HG03280 (cell line): ENCODE data around the gene ZNF593OS.

Source experiments
- ATAC-seq: cut with Tn5 transposase; IDR thresholded peaks from one replicate; pipeline ENCODE4 v1.9.1; 2021; ENCODE audit warnings: mild to moderate bottlenecking, moderate library complexity; ENCODE audit not compliant: unreplicated experiment

ZNF593OS gene

GRCh38 chr1:26184883-26185282, 13.3 kb upstream of the ZNF593OS start:
- no peak for ATAC-seq

DNA sequence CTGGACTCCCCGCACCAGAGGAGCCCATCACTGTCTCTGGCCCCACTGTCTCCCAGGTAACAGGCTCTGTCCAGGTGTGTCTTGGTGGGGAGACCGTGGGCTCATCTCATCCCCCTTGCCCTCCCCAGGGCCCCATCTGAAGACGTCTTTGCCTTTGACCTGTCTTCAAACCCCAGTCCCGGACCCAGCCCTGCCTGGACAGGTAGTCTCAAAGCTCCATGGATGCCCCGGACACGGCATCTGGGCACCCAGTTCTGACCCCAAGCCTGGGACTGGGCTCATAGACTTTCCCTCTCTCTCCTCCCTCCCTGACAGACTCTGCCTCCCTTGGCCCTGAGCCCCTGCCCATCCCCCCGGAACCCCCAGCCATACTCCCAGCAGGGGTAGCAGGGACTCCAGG, 12.5 kb upstream of the ZNF593OS start:
- no peak for ATAC-seq

GRCh38 chr1:26182383-26182696, 10.7 kb upstream of the ZNF593OS start:
- no peak for ATAC-seq

GRCh38 chr1:26181586-26182382, 10.2 kb upstream of the ZNF593OS start:
- no peak for ATAC-seq

DNA sequence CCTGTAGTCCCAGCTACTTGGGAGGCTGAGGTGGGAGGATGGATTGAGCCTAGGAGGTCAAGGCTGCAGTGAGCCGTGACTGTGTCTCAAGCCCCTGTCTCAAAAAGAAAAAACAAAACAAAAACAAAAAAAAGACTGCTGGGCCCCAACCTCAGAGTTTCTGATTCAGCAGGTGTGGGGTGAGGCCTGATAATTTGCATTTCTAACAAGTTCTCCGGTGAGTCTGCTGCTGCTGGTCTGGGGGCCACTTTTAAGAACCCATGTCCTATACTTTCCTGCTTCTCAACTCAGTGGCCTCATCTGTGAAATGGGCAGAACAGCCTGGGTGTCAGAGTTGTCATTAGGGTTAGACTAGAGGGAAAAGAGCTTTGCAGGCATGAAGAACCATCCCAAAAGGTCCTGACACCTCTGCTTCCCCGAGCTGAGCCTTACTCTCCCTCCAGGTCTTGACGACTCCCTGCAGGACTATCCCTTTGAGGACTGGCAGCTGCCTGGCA, 8.4 kb upstream of the ZNF593OS start:
- ATAC-seq = no peak

GRCh38 chr1:26177182-26177684, 5.6 kb upstream of the ZNF593OS start, which contains the start of gene CNKSR1:
Gene CNKSR1 (plus strand): TSS chr1:26177491. CDS start chr1:26177548, 57 bp downstream.
- no peak for ATAC-seq

GRCh38 chr1:26175346-26175745, 3.7 kb upstream of the ZNF593OS start:
- no peak for ATAC-seq

- ATAC-seq = no peak
Measured at GRCh38 chr1:26170472-26170821, 1.2 kb downstream of the ZNF593OS start.

GRCh38 chr1:26169669-26170471, 1.8 kb downstream of the ZNF593OS start, which contains the start of gene ZNF593:
Gene ZNF593 (plus strand): TSS chr1:26169908. CDS start chr1:26169984, 76 bp downstream.
- ATAC-seq = peak; percentile 97

- ATAC-seq = no peak
Measured at GRCh38 chr1:26169198-26169554, 2.5 kb downstream of the ZNF593OS start.

DNA sequence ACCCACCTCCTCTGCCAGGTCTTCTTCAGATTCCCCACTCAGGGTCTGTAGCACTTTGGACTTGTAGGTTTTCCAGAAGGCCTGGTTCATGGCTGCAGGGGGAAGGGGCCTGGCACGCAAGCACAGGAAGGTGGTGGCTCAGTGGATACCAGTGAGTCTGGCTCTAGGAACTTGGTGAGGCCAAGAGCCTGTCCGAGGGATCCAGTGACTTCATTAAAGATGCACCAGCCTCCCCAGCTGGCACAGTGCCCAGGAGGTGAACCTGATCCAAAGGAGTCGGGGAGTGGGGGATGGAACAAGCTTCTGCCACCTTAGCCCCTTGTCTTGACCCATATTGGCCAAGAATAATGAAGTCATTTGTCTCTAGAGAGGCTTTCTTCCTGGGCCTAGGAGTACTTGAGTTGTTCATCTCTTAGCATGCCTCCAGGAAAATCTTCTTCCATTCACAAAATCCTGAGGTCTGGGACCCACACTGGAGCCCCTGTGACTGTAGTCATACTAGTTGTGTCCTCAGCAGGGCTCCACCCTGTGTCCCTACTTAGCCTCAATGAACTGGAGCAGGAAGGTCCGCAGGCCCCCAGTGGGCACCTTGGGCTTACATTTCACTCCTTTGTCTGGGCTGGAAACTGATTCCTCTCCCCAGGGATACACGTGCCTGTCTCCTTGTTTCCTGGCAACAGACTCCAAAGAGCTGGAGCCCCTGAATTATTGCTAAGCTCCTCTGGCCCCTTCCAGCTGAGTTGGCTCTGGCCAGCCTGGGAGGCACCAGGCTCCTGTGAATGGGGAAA, 3.0 kb downstream of the ZNF593OS start, which contains the start of gene C1orf232:
TSS of gene C1orf232 (minus strand) at position 554 of the 788 bp plus-strand sequence. CDS start at position 90, 464 bp downstream.
- ATAC-seq = no peak

DNA sequence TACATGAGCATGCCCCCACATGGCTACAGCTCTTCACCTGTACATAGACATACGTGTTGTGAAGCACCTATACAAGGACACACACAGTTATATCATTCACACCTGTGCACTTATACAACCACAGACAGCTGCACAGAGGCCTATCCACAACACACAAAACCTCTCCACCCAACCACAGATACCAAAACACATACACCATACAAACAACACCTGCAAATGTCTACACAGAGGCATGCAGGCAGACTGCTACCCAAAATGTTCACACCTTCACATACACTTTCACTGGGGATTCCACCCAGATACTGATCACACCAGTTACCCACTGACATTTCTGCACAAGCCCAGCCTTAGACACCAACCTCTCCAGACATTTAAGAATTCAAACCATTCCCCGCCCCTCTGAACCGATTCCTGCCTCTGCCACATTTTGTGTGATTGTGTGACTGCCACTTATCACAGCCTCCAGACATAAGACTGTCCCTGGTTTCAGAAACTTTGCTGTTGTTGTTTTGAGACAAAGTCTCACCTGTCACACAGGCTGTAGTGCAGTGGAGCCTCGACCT, 4.8 kb downstream of the ZNF593OS start:
- ATAC-seq = no peak

GRCh38 chr1:26164861-26165842, 6.5 kb downstream of the ZNF593OS start:
- ATAC-seq = no peak

- ATAC-seq = no peak
Measured at GRCh38 chr1:26164036-26164860, 7.4 kb downstream of the ZNF593OS start.

DNA sequence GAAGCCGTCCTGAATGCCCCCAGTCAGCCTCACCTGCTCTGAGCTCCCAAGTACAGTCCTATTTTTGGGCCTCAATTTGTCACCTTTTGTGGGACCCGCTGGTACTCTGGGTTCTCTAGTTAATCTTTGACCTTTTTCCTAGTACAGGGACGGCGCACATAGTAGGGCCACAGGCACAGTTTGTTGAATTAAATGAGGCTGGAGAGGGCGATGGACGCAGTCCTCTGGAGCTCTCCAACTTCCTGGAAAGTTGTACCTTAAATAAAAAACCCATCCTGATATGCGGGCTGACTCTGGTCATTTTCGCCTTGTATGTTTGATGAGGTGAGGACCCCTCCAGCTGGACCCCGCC, 8.0 kb downstream of the ZNF593OS start:
- ATAC-seq = no peak

- no peak for ATAC-seq
Measured at GRCh38 chr1:26162220-26162709, 9.4 kb downstream of the ZNF593OS start.

DNA sequence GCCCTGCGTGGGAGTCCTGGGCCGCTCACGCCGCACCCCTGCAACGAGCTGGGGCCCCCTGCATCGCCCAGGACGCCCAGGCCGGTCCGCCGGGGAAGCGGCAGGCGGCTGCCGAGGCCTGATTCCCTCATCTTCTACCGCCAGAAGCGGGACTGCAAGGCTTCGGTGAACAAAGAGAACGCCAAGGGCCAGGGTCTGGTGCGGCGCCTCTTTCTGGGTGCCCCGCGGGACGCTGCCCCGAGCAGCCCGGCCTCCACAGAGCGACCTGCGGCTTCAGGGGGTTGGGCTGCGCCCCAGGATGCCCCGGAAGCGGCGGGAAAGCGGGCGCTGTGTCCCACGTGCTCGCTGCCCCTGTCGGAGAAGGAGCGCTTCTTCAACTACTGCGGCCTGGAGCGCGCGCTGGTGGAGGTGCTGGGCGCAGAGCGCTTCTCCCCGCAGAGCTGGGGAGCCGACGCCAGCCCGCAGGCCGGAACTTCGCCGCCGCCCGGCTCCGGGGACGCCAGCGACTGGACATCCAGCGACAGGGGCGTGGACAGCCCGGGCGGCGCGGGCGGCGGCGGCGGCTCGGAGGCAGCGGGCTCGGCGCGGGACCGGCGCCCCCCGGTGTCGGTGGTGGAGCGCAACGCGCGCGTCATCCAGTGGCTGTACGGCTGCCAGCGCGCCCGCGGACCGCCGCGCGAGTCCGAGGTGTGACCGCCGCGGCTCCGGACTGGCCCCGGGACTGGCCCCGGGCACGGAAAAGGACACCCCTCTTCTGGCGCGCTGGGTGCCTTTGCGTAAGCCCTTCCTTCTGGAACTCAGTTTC, 10.0 kb downstream of the ZNF593OS start:
- no peak for ATAC-seq
